GM19035 (cell line): ENCODE results near the gene TMEM174.
A peak's percentile ranks its signal among the peaks of the same experiment; 100 is the strongest.

Source experiments
- ATAC-seq: cut with Tn5 transposase; IDR thresholded peaks from one replicate; pipeline ENCODE4 v1.9.1; 2021; ENCODE audit not compliant: unreplicated experiment

Gene TMEM174

GRCh38 chr5:73152411-73153388 is 20.3 kb upstream of the TMEM174 start:
- no peak for ATAC-seq

GRCh38 chr5:73153513-73153912 is 19.5 kb upstream of the TMEM174 start:
- no peak for ATAC-seq

- no peak for ATAC-seq
These were observed 18.6 kb upstream of the TMEM174 start for GRCh38 chr5:73154208-73155006.

GRCh38 chr5:73155271-73156222 is 17.4 kb upstream of the TMEM174 start:
- ATAC-seq: no peak

- no peak for ATAC-seq
These were observed 15.3 kb upstream of the TMEM174 start for GRCh38 chr5:73157414-73158303.

GRCh38 chr5:73158313-73158712 is 14.7 kb upstream of the TMEM174 start:
- ATAC-seq: no peak

GRCh38 chr5:73160239-73160671 is 12.7 kb upstream of the TMEM174 start:
- peak; percentile 84 for ATAC-seq

- ATAC-seq: no peak
These were observed 2.5 kb upstream of the TMEM174 start for GRCh38 chr5:73170522-73170921.

- ATAC-seq: no peak
These were observed 1.5 kb upstream of the TMEM174 start for GRCh38 chr5:73171495-73171894.

- no peak for ATAC-seq
These were observed 1.3 kb downstream of the TMEM174 start for GRCh38 chr5:73174100-73174815.

GRCh38 chr5:73176250-73176649 is 3.3 kb downstream of the TMEM174 start:
- ATAC-seq: no peak

- no peak for ATAC-seq
These were observed 5.3 kb downstream of the TMEM174 start for GRCh38 chr5:73178265-73178664.

- no peak for ATAC-seq
These were observed 6.7 kb downstream of the TMEM174 start for GRCh38 chr5:73179730-73180129.

GRCh38 chr5:73180566-73180965 is 7.6 kb downstream of the TMEM174 start:
- no peak for ATAC-seq

GRCh38 chr5:73182307-73182706 is 9.3 kb downstream of the TMEM174 start:
- no peak for ATAC-seq

- no peak for ATAC-seq
These were observed 10.0 kb downstream of the TMEM174 start for GRCh38 chr5:73183000-73183399.

- no peak for ATAC-seq
These were observed 10.5 kb downstream of the TMEM174 start for GRCh38 chr5:73183481-73183891.

GRCh38 chr5:73186976-73187375 is 14.0 kb downstream of the TMEM174 start:
- ATAC-seq: no peak
